ENCODE measurements around the gene HS3ST3A1. TPM values are rescaled to one million over a fixed set of nuclear protein-coding genes. Genes with fewer than 3 reads are reported as not detected.

HS3ST3A1 gene
- total and polyA plus RNA-seq, 2 experiments from 2014 or later, result 1.2 to 1.5 TPM

DNA sequence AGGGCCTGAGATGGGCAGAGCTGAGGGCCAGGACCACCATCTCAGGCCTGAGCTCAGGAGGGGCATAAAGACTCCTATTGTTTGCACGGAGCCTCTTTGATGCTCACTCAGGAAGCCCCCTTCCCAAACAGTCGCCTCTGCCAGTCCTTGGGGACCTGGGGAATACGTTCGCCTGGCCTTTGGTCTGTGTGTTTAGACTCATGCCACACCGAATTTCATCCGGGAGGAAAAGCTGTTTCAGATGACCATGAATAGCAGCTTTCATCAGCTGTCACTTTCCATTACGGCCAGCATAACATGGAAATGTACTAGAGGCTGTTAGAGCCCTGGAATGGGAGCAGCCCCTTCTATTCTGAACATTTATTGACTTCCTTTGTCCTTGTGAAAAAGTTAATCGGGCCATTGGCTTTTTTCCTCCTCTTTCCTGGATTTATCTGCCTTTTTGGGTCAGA lies 139.0 kb downstream of the HS3ST3A1 start:
- Histone ChIP-seq H2AFZ (no peak overlapping the region), H3K27me3 (no peaks in the 10 kb centered on the region), H4K20me1 (ENCODE audit: insufficient read depth, poor library complexity, severe bottlenecking) (no peaks in the 10 kb centered on the region), H3K36me3 (replicated peaks; ENCODE audit: insufficient read depth, low read depth) (no peaks in the 10 kb centered on the region), H3K4me3 (no peak overlapping the region), H3K9me3 (ENCODE audit: low read depth) (no peaks in the 10 kb centered on the region), H3K27ac (no peak overlapping the region), H3K4me1 (ENCODE audit: insufficient read depth) (no peaks in the 10 kb centered on the region), H3K4me2 (no peak overlapping the region), H3K9me2 (replicated peaks; ENCODE audit: insufficient read depth) (no peaks in the 10 kb centered on the region), H3K79me2 (no peaks in the 10 kb centered on the region)
- DNase-seq (ENCODE audit: low spot score), result no peak
- WGBS (ENCODE audit: low lambda C conversion rate, missing lambda C conversion rate), result 91% methylated on average over 8 of the region's 8 CpGs
- TF ChIP-seq EZH2 (IDR thresholded peaks at IDR 0.05; ENCODE audit: borderline replicate concordance) (no peak), EZH2phosphoT487 (IDR thresholded peaks at IDR 0.05; ENCODE audit: low read depth, severe bottlenecking, unreplicated experiment) (no peak)
- TF ChIP-seq, protein P1, sequence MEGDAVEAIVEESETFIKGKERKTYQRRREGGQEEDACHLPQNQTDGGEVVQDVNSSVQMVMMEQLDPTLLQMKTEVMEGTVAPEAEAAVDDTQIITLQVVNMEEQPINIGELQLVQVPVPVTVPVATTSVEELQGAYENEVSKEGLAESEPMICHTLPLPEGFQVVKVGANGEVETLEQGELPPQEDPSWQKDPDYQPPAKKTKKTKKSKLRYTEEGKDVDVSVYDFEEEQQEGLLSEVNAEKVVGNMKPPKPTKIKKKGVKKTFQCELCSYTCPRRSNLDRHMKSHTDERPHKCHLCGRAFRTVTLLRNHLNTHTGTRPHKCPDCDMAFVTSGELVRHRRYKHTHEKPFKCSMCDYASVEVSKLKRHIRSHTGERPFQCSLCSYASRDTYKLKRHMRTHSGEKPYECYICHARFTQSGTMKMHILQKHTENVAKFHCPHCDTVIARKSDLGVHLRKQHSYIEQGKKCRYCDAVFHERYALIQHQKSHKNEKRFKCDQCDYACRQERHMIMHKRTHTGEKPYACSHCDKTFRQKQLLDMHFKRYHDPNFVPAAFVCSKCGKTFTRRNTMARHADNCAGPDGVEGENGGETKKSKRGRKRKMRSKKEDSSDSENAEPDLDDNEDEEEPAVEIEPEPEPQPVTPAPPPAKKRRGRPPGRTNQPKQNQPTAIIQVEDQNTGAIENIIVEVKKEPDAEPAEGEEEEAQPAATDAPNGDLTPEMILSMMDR (IDR thresholded peaks at IDR 0.05; ENCODE audit: poor library complexity), result no peak

GRCh38 chr17:13462146-13462545 lies 139.6 kb downstream of the HS3ST3A1 start:
- Histone ChIP-seq H3K36me3 (replicated peaks; ENCODE audit: insufficient read depth, low read depth) (no peaks in the 10 kb centered on the region), H3K4me3 (no peak overlapping the region), H3K9me2 (replicated peaks; ENCODE audit: insufficient read depth) (no peaks in the 10 kb centered on the region), H3K4me1 (ENCODE audit: insufficient read depth) (no peaks in the 10 kb centered on the region), H2AFZ (no peak overlapping the region), H3K27ac (no peak overlapping the region), H3K4me2 (no peak overlapping the region), H3K9me3 (ENCODE audit: low read depth) (no peaks in the 10 kb centered on the region), H4K20me1 (ENCODE audit: insufficient read depth, poor library complexity, severe bottlenecking) (no peaks in the 10 kb centered on the region), H3K79me2 (no peaks in the 10 kb centered on the region), H3K27me3 (no peaks in the 10 kb centered on the region)
- 79% methylated on average over 1 of the region's 1 CpG for WGBS (ENCODE audit: low lambda C conversion rate, missing lambda C conversion rate)
- TF ChIP-seq, protein P1 (IDR thresholded peaks at IDR 0.05; ENCODE audit: poor library complexity), result no peak
- TF ChIP-seq EZH2phosphoT487 (IDR thresholded peaks at IDR 0.05; ENCODE audit: low read depth, severe bottlenecking, unreplicated experiment) (no peak), EZH2 (IDR thresholded peaks at IDR 0.05; ENCODE audit: borderline replicate concordance) (no peak)
- DNase-seq (ENCODE audit: low spot score), result no peak

GRCh38 chr17:13460261-13461000 lies 141.3 kb downstream of the HS3ST3A1 start:
- no peaks in the 10 kb centered on the region for H3K27me3 ChIP-seq
- no peaks in the 10 kb centered on the region for H3K4me1 ChIP-seq (ENCODE audit: insufficient read depth)
- TF ChIP-seq EZH2phosphoT487 (IDR thresholded peaks at IDR 0.05; ENCODE audit: low read depth, severe bottlenecking, unreplicated experiment), result no peak
- TF ChIP-seq, protein P1 (IDR thresholded peaks at IDR 0.05; ENCODE audit: poor library complexity), result no peak
- TF ChIP-seq EZH2 (IDR thresholded peaks at IDR 0.05; ENCODE audit: borderline replicate concordance), result no peak
- H3K27ac ChIP-seq, result no peak overlapping the region
- no peak overlapping the region for H3K4me3 ChIP-seq
- no peaks in the 10 kb centered on the region for H4K20me1 ChIP-seq (ENCODE audit: insufficient read depth, poor library complexity, severe bottlenecking)
- no peak overlapping the region for H3K4me2 ChIP-seq
- H3K9me2 ChIP-seq (replicated peaks; ENCODE audit: insufficient read depth), result no peaks in the 10 kb centered on the region
- WGBS (ENCODE audit: low lambda C conversion rate, missing lambda C conversion rate), result 81% methylated on average over 3 of the region's 3 CpGs
- DNase-seq (ENCODE audit: low spot score), result no peak
- no peaks in the 10 kb centered on the region for H3K9me3 ChIP-seq (ENCODE audit: low read depth)
- H3K79me2 ChIP-seq, result no peaks in the 10 kb centered on the region
- H2AFZ ChIP-seq, result no peak overlapping the region
- H3K36me3 ChIP-seq (replicated peaks; ENCODE audit: insufficient read depth, low read depth), result no peaks in the 10 kb centered on the region
